Measurements from ENCODE around the gene OR12D2. TPM values are rescaled to one million over a fixed set of nuclear protein-coding genes. Genes with fewer than 3 reads are reported as not detected.
"Not testable (repeated sequence)": the region's sequence is repeated elsewhere in the genome, so short reads cannot be mapped to it uniquely, and the experiment has no call there.

The OR12D2 gene, protein sequence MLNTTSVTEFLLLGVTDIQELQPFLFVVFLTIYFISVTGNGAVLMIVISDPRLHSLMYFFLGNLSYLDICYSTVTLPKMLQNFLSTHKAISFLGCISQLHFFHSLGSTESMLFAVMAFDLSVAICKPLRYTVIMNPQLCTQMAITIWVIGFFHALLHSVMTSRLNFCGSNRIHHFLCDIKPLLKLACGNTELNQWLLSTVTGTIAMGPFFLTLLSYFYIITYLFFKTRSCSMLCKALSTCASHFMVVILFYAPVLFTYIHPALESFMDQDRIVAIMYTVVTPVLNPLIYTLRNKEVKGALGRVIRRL
- total RNA-seq: not detected

DNA sequence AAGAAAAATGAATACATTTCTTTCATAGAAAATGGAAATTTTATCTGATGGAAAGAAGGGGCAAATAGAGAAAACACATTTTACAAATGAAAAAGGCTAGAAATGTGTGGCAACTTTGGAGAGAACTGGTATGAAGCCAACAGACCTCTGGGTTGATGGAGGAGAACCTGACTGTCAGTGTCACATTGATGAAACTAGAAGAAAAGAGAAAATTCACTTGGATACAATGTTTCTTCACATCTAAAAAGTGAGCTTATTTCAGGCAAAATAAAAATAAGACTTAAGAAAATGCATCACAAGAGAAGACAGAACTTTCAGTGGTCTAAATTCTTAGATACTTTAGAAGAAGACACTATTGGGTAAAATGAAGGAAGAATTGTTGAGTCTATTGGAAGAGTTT, at the start of gene OR12D2:
TSS of gene OR12D2 (plus strand) at position 301 of the 400 bp plus-strand sequence. CDS start 1,069 bp downstream, outside the sequence.
- intact Hi-C loops (cut with DNase I): no loop called here
- no peak within 1 kb of the TSS for H3K27ac ChIP-seq
- no peak within 1 kb of the TSS for H3K4me3 ChIP-seq
- H3K36me3 ChIP-seq: no peaks in the 10 kb centered on the region
- H3K4me1 ChIP-seq: no peaks in the 10 kb centered on the region
- no peak for DNase-seq
- H3K27me3 ChIP-seq: no peaks in the 10 kb centered on the region
- no peaks in the 10 kb centered on the region for H3K9me3 ChIP-seq
- TF ChIP-seq POLR2A (IDR thresholded peaks at IDR 0.05): no peak
- TF ChIP-seq, protein P1, sequence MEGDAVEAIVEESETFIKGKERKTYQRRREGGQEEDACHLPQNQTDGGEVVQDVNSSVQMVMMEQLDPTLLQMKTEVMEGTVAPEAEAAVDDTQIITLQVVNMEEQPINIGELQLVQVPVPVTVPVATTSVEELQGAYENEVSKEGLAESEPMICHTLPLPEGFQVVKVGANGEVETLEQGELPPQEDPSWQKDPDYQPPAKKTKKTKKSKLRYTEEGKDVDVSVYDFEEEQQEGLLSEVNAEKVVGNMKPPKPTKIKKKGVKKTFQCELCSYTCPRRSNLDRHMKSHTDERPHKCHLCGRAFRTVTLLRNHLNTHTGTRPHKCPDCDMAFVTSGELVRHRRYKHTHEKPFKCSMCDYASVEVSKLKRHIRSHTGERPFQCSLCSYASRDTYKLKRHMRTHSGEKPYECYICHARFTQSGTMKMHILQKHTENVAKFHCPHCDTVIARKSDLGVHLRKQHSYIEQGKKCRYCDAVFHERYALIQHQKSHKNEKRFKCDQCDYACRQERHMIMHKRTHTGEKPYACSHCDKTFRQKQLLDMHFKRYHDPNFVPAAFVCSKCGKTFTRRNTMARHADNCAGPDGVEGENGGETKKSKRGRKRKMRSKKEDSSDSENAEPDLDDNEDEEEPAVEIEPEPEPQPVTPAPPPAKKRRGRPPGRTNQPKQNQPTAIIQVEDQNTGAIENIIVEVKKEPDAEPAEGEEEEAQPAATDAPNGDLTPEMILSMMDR (IDR thresholded peaks at IDR 0.05): no peak

DNA sequence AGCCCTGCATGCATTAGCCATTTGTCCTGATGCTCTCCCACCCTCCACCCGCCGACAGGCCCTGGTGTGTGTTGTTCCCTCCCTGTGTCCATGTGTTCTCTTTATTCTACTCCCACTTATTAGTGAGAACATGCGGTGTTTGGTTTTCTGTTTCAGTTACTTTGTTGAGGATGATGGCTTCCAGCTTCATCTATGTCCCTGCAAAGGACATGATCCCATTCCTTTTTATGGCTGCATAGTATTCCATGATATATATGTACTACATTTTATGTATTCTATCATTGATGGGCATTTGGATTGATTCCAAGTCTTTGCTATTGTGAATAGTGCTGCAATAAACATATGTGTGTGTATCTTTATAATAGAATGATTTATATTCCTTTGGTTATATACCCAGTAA, 46.1 kb upstream of the OR12D2 start:
- H3K9me3 ChIP-seq; DNase-seq; intact Hi-C loops (cut with DNase I); H3K27me3 ChIP-seq; H3K36me3 ChIP-seq; H3K27ac ChIP-seq; H3K4me3 ChIP-seq; H3K4me1 ChIP-seq: not testable (repeated sequence)
- 95 to 97% methylated on average over 3 of the region's 3 CpGs for WGBS, 2 donors

DNA sequence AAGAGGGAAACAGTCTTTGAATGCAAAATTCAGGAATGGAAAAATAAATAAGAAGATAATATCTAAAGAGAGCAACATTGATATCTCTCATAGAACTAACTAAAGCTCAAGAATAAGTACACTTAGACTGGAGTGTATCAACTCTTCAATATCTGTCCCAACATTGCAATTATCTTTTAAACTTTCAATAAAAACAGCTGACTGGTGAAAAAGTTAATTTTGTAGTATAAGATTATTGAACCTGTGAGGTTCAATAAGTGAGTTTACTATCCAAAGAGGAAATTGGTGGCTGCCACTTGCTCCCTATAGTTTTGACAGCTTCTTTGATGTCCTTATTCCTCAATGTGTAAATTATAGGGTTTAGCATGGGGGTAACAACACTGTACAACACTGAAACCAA, 40.5 kb upstream of the OR12D2 start:
- Histone ChIP-seq H3K27ac (no peak overlapping the region), H3K4me3 (no peak overlapping the region), H3K9me3 (peaks cover 0 to 5% (median 0%) of the 10 kb centered on the region in 3 donors), H3K27me3 (no peaks in the 10 kb centered on the region), H3K36me3 (no peaks in the 10 kb centered on the region), H3K4me1 (no peaks in the 10 kb centered on the region)
- DNase-seq: no peak
- intact Hi-C loops (cut with DNase I): no loop called here
- TF ChIP-seq, protein P1 (IDR thresholded peaks at IDR 0.05): no peak
- no peak for TF ChIP-seq POLR2A (IDR thresholded peaks at IDR 0.05)

DNA sequence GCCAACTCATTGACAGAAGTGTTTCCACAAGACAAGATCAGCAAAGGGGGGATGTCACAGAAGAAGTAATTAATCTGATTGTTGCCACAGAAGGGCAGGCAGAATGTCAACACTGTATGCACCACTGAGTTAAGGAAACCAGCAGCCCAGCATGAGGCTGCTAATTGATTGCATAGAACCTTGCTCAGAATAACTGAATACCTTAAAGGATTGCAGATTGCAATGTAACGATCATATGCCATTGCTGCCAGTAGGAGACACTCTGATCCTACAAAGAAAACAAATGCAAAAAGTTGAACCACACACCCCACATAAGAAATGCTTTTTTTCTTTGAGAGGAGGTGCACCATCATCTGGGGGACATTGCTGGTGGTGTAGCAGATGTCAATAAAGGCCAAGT, 39.8 kb upstream of the OR12D2 start:
- Histone ChIP-seq H3K9me3 (peaks cover 0 to 1% (median 0%) of the 10 kb centered on the region in 3 donors), H3K4me3 (no peak overlapping the region), H3K36me3 (no peaks in the 10 kb centered on the region), H3K27me3 (no peaks in the 10 kb centered on the region), H3K4me1 (no peaks in the 10 kb centered on the region), H3K27ac (no peak overlapping the region)
- no peak for TF ChIP-seq POLR2A (IDR thresholded peaks at IDR 0.05)
- TF ChIP-seq, protein P1 (IDR thresholded peaks at IDR 0.05): no peak
- intact Hi-C loops (cut with DNase I): no loop called here
- no peak for DNase-seq
- 35 to 47% methylated on average over 1 of the region's 1 CpG for WGBS, 2 donors

DNA sequence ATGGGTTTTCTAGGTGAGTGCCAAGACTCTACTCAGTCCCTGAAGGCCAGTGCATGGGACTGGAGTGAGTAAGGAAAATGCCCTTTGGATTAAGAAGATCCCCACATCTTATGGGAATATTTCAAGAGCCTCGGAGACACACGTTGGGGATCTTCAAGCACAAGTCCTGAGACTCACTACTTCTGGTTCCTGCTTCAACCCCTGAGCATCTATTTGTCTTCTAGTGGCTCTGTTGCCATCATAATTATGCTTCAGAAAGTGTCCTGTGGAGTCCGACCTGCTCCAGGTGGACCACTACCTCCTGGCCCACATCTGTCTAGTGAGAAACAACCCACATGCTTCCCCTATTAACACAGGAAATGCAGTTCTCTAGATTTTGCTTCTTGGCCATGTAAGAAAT, 26.7 kb upstream of the OR12D2 start, which contains the start of gene OR5V1:
TSS of gene OR5V1 (minus strand) at position 101 of the 400 bp plus-strand sequence. CDS start 12,670 bp downstream, outside the sequence.
- Histone ChIP-seq H3K27ac (no peak within 1 kb of the TSS), H3K27me3 (no peaks in the 10 kb centered on the region), H3K4me3 (no peak within 1 kb of the TSS), H3K4me1 (no peaks in the 10 kb centered on the region), H3K36me3 (no peaks in the 10 kb centered on the region), H3K9me3 (no peaks in the 10 kb centered on the region)
- no peak for DNase-seq
- WGBS, 2 donors: 62 to 79% methylated on average over 3 of the region's 3 CpGs
- TF ChIP-seq POLR2A (IDR thresholded peaks at IDR 0.05): no peak
- TF ChIP-seq, protein P1 (IDR thresholded peaks at IDR 0.05): no peak
- intact Hi-C loops (cut with DNase I): no loop called here

DNA sequence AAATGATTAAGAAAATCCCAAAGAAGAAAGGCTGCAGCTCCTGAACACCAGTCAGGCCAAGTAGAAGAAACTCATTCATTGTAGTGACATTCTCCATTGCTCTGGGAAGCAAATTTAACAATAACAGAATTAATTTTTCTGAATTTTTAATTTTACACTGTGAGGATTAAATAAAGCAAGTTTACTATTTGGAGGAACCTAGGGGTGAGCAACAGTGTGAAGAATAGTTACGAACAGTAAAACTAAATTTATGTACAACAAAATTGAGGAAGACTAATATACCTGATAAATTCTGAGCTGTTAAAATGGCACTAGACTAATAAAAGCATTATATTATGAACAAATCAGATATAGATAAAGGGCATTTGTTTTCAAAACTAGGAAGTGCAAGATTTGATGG, 20.2 kb upstream of the OR12D2 start, which contains the start of gene OR12D3:
TSS of gene OR12D3 (minus strand) at position 101 of the 400 bp plus-strand sequence. CDS start at position 97, 4 bp downstream.
- Histone ChIP-seq H3K27ac (no peak within 1 kb of the TSS), H3K9me3 (no peaks in the 10 kb centered on the region), H3K27me3 (no peaks in the 10 kb centered on the region), H3K4me1 (no peaks in the 10 kb centered on the region), H3K36me3 (no peaks in the 10 kb centered on the region), H3K4me3 (no peak within 1 kb of the TSS)
- intact Hi-C loops (cut with DNase I): no loop called here
- 89 to 100% methylated on average over 1 of the region's 1 CpG for WGBS, 2 donors
- DNase-seq: no peak
- TF ChIP-seq POLR2A (IDR thresholded peaks at IDR 0.05): no peak

All from esophagus squamous epithelium (tissue), 5 donors.